Fibroblast of villous mesenchyme (primary cell): Measurements from ENCODE around the gene ZSCAN18. TPM values are rescaled to one million over a fixed set of nuclear protein-coding genes. Genes with fewer than 3 reads are reported as not detected.

Source experiments
- DNase-seq: peaks from one replicate; pipeline ENCODE4 v3.0.0-alpha.2; 2010; ENCODE audit warnings: low read depth
- H3K4me3 ChIP-seq: 2 replicates; pipeline ENCODE4 v1.5.1; 2011; ENCODE audit warnings: low read depth, mild to moderate bottlenecking, low read length
- total RNA-seq: library from RNA; depleted of rRNA; stranded (reverse); fragments of >200 nt; gene quantifications from 2 replicates; pipeline ENCODE4 v1.2.3, GENCODE V29; 2012
- TF ChIP-seq, protein P1 (sequence below): IDR thresholded peaks from 2 replicates; pipeline ENCODE4 v1.5.1; 2012; ENCODE audit warnings: low read depth, mild to moderate bottlenecking, low read length; ENCODE audit not compliant: insufficient read depth

The ZSCAN18 gene
- total RNA-seq, 1 donor: 16.0 TPM

DNA sequence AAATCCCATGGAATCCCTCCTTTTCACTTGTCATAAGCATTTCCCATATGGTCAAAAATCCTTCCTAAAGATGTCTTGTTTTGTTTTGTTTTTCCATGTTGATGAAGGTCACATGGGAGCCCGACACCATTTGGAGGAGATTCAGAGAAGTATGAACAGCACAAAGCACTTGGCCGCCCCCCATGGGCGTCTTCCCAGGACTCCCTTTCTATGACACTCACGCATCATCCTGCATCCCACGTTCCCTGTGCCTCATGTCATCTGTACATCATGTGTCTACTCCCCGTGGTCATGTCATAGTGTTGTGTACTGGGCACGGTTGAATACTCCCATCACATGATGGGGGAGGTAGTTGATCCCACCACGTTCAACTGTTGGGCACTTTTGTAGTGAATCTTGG is 62.2 kb downstream of the ZSCAN18 start:
- TF ChIP-seq, protein P1, sequence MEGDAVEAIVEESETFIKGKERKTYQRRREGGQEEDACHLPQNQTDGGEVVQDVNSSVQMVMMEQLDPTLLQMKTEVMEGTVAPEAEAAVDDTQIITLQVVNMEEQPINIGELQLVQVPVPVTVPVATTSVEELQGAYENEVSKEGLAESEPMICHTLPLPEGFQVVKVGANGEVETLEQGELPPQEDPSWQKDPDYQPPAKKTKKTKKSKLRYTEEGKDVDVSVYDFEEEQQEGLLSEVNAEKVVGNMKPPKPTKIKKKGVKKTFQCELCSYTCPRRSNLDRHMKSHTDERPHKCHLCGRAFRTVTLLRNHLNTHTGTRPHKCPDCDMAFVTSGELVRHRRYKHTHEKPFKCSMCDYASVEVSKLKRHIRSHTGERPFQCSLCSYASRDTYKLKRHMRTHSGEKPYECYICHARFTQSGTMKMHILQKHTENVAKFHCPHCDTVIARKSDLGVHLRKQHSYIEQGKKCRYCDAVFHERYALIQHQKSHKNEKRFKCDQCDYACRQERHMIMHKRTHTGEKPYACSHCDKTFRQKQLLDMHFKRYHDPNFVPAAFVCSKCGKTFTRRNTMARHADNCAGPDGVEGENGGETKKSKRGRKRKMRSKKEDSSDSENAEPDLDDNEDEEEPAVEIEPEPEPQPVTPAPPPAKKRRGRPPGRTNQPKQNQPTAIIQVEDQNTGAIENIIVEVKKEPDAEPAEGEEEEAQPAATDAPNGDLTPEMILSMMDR: no peak
- DNase-seq: no peak
- no peak overlapping the region for H3K4me3 ChIP-seq

DNA sequence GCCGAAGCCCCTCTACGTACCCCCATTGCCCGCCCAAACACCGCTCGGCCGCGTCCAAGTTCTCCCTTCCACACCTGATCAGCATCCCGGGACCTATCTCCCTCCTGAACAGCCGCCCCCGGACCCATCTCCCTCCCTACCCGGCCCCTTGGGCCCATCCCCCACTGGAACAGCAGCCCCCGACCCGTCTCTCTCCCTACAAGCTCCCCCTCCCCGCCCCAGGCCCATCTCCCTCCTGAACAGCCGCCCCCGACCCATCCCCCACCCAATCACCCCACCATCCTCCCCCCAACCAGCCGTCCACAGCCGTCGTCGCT is 63.6 kb downstream of the ZSCAN18 start:
- DNase-seq: no peak
- peak overlapping the region; percentile 32 for H3K4me3 ChIP-seq
- TF ChIP-seq, protein P1: no peak

Other genes starting within 250 kb of the ZSCAN18 start
- gene ZNF587, start 248.4 kb downstream of the ZSCAN18 start, total RNA-seq: 22.2 and 29.8 TPM in 2 replicates
- 7.8 and 9.3 TPM in 2 replicates for gene ZNF814, start 209.2 kb downstream of the ZSCAN18 start, total RNA-seq
- gene ZNF417, start 181.6 kb downstream of the ZSCAN18 start, total RNA-seq: 12.2 and 19.4 TPM in 2 replicates
- gene ZNF418, start 162.8 kb downstream of the ZSCAN18 start, total RNA-seq: 3.5 and 5.2 TPM in 2 replicates
- gene ZNF256, start 150.5 kb downstream of the ZSCAN18 start, total RNA-seq: 4.8 and 5.2 TPM in 2 replicates
- under 0.01 and 0.32 TPM in 2 replicates for gene C19orf18, start 123.7 kb downstream of the ZSCAN18 start, total RNA-seq
- gene ZNF606, start 95.4 kb downstream of the ZSCAN18 start, total RNA-seq: 13.8 and 16.8 TPM in 2 replicates
- not detected in 2 replicates for gene ZSCAN1, start 64.2 kb downstream of the ZSCAN18 start, total RNA-seq
- 1.6 and 4.3 TPM in 2 replicates for gene ZNF135, start 38.9 kb downstream of the ZSCAN18 start, total RNA-seq
- 9.7 and 14.2 TPM in 2 replicates for gene ZNF329, start 52.6 kb upstream of the ZSCAN18 start, total RNA-seq
- gene ZNF274, start 84.8 kb upstream of the ZSCAN18 start, total RNA-seq: 12.9 and 17.7 TPM in 2 replicates
- gene ZNF544, start 130.7 kb upstream of the ZSCAN18 start, total RNA-seq: 26.7 and 47.5 TPM in 2 replicates
- gene ZNF8, start 180.7 kb upstream of the ZSCAN18 start, total RNA-seq: 6.4 and 9.5 TPM in 2 replicates
- 30.6 and 34.5 TPM in 2 replicates for gene ERVK3-1, start 207.1 kb upstream of the ZSCAN18 start, total RNA-seq
- gene ZSCAN22, start 228.8 kb upstream of the ZSCAN18 start, total RNA-seq: 2.6 and 3.0 TPM in 2 replicates